HCT116 (cell line): Measurements from ENCODE around the gene MEIKIN. TPM values are rescaled to one million over a fixed set of nuclear protein-coding genes. Genes with fewer than 3 reads are reported as not detected.

Source experiments
- ATAC-seq: fragments of 200-7000 bp; cut with Tn5 transposase; 2 replicates; pipeline ENCODE4 v1.9.1; 2020; ENCODE audit warnings: mild to moderate bottlenecking, moderate library complexity
- BruUV-seq: library from RNA; stranded (reverse); fragments of 400-500 nt; replicated peaks from 2 replicates; lab custom pipeline; 2021; lab: Mats Ljungman, UMichigan
- CTCF ChIA-PET: fragments of 300-600 bp; sonication (Branson Sonifier 250); formaldehyde crosslinking; loops from one replicate; lab custom pipeline; 2021; ENCODE audit warnings: antibody characterized with exemption; lab: Charles Lee
- POLR2A ChIA-PET: fragments of 300-600, 350-600 bp; sonication (Branson Sonifier 250); formaldehyde crosslinking; loops from one replicate; lab custom pipeline; 2021; ENCODE audit warnings: antibody characterized with exemption; lab: Charles Lee
- RAD21 ChIA-PET, 2 experiments: fragments of 300-600 bp; sonication (Branson Sonifier 250); formaldehyde crosslinking; loops; one replicate each; lab custom pipeline; 2023; ENCODE audit warnings: low total read pairs in 2 of 2; ENCODE audit not compliant: uncharacterized antibody in 2 of 2, unreplicated experiment in 2 of 2, low non-redundant PET in 1 of 2; lab: Charles Lee
- DNase-seq: peaks from one replicate; pipeline ENCODE4 v3.0.0-alpha.2; 2010; ENCODE audit warnings: low read depth, low spot score
- H2AFZ ChIP-seq: fragments of 200-600 bp; shearing (Covaris generic), sonication (generic); 2 replicates; pipeline ENCODE4 v1.6.1; 2017; ENCODE audit warnings: low read depth, mixed run types, mixed read lengths, antibody characterized with exemption, low read length; ENCODE audit not compliant: poor library complexity, severe bottlenecking
- H3K27ac ChIP-seq: 2 replicates; pipeline ENCODE4 v1.5.1; 2012; ENCODE audit warnings: low read depth, low read length
- H3K27me3 ChIP-seq: fragments of 200-600 bp; sonication (generic); 2 replicates; pipeline ENCODE4 v1.6.1; 2016; ENCODE audit warnings: mixed run types, low read length, mixed read lengths; ENCODE audit not compliant: insufficient read depth
- H3K36me3 ChIP-seq, 2 experiments: fragments of 200-500 bp in 1 of 2; fragments of 200-600 bp in 1 of 2; sonication (Bioruptor generic) in 1 of 2; sonication (generic) in 1 of 2; 2 replicates each; pipeline versions ENCODE4 v1.5.1 to v1.6.1; 2014 to 2016; ENCODE audit warnings: low read length in 2 of 2, inconsistent platforms in 1 of 2, mixed read lengths in 1 of 2, mixed run types in 1 of 2; ENCODE audit not compliant: insufficient read depth in 2 of 2, control insufficient read depth in 1 of 2
- H3K4me1 ChIP-seq, 2 experiments: fragments of 200-600 bp in 1 of 2; sonication (generic) in 1 of 2; 2 replicates each; pipeline versions ENCODE4 v1.5.1 to v1.6.1; 2012 to 2017; ENCODE audit warnings: low read length in 2 of 2, inconsistent platforms in 1 of 2, mild to moderate bottlenecking in 1 of 2, mixed read lengths in 1 of 2, mixed run types in 1 of 2, moderate library complexity in 1 of 2; ENCODE audit not compliant: insufficient read depth in 2 of 2, control insufficient read depth in 1 of 2
- H3K4me2 ChIP-seq: fragments of 200-600 bp; sonication (generic); 2 replicates; pipeline ENCODE4 v1.6.1; 2017; ENCODE audit warnings: mixed run types, low read length, mixed read lengths
- H3K4me3 ChIP-seq, 2 experiments: fragments of 200-600 bp in 1 of 2; sonication (generic) in 1 of 2; replicated peaks in 1 of 2; 2 replicates each; pipeline ENCODE4 v1.5.1; 2011 to 2016; ENCODE audit warnings: low read length in 2 of 2, control low read depth in 1 of 2, low read depth in 1 of 2, mild to moderate bottlenecking in 1 of 2, mixed read lengths in 1 of 2, mixed run types in 1 of 2
- H3K79me2 ChIP-seq: fragments of 200-600 bp; sonication (generic); 2 replicates; pipeline ENCODE4 v1.6.1; 2017; ENCODE audit warnings: mild to moderate bottlenecking, mixed run types, low read length, moderate library complexity, mixed read lengths; ENCODE audit not compliant: insufficient read depth
- H3K9ac ChIP-seq: fragments of 200-600 bp; sonication (generic); 2 replicates; pipeline ENCODE4 v1.6.1; 2016; ENCODE audit warnings: low read length, mixed read lengths
- H3K9me2 ChIP-seq: fragments of 200-600 bp; sonication (generic), shearing (Covaris generic); 2 replicates; pipeline ENCODE4 v1.6.1; 2017; ENCODE audit warnings: mixed run types, mild to moderate bottlenecking, moderate library complexity; ENCODE audit not compliant: insufficient read depth
- H3K9me3 ChIP-seq, 2 experiments: fragments of 200-500 bp in 1 of 2; fragments of 200-600 bp in 1 of 2; sonication (Bioruptor generic) in 1 of 2; sonication (generic) in 1 of 2; 2 replicates each; pipeline ENCODE4 v1.6.1; 2014 to 2017; ENCODE audit warnings: low read length in 2 of 2, mixed read lengths in 2 of 2, inconsistent platforms in 1 of 2, low read depth in 1 of 2, mild to moderate bottlenecking in 1 of 2, mixed run types in 1 of 2, moderate library complexity in 1 of 2; ENCODE audit not compliant: control insufficient read depth in 1 of 2, insufficient read depth in 1 of 2
- H4K20me1 ChIP-seq: fragments of 200-600 bp; sonication (generic), shearing (Covaris generic); 2 replicates; pipeline ENCODE4 v1.6.1; 2017; ENCODE audit warnings: mixed run types, mild to moderate bottlenecking, moderate library complexity; ENCODE audit not compliant: insufficient read depth
- CBX3 ChIP-seq: IDR thresholded peaks from 2 replicates; pipeline ENCODE4 v1.6.1; 2012; ENCODE audit warnings: low read depth
- CEBPB ChIP-seq: IDR thresholded peaks from 2 replicates; pipeline ENCODE4 v1.6.1; 2012; ENCODE audit warnings: low read depth
- EGR1 ChIP-seq: IDR thresholded peaks from 2 replicates; pipeline ENCODE4 v1.6.1; 2012; ENCODE audit warnings: low read depth
- EZH2 ChIP-seq: fragments of 200-600 bp; sonication (generic); IDR thresholded peaks from 2 replicates; pipeline ENCODE4 v1.6.1; 2017; ENCODE audit warnings: antibody characterized with exemption, mixed run types
- FOSL1 ChIP-seq: IDR thresholded peaks from 2 replicates; pipeline ENCODE4 v1.6.1; 2012; ENCODE audit warnings: low read depth
- POLR2A ChIP-seq: IDR thresholded peaks from 2 replicates; pipeline ENCODE4 v1.7.0; 2011; ENCODE audit warnings: borderline replicate concordance; ENCODE audit not compliant: insufficient read depth, insufficient read length; ENCODE audit errors: extremely low read depth
- POLR2AphosphoS5 ChIP-seq: IDR thresholded peaks from 2 replicates; pipeline ENCODE4 v1.6.1; 2011; ENCODE audit warnings: mild to moderate bottlenecking, low read depth, low read length, moderate library complexity
- RAD21 ChIP-seq: IDR thresholded peaks from 2 replicates; pipeline ENCODE4 v1.6.1; 2012; ENCODE audit warnings: low read depth, mild to moderate bottlenecking
- SIN3A ChIP-seq: IDR thresholded peaks from 2 replicates; pipeline ENCODE4 v1.6.1; 2012; ENCODE audit warnings: low read depth
- SRF ChIP-seq: IDR thresholded peaks from 2 replicates; pipeline ENCODE4 v1.6.1; 2012; ENCODE audit warnings: low read depth
- YY1 ChIP-seq: IDR thresholded peaks from 2 replicates; pipeline ENCODE4 v1.6.1; 2011; ENCODE audit warnings: low read length, low read depth, moderate library complexity, mild to moderate bottlenecking; ENCODE audit not compliant: insufficient replicate concordance; ENCODE audit errors: extremely low read depth
- ZFX ChIP-seq: fragments of 450-650 bp; IDR thresholded peaks from 2 replicates; pipeline ENCODE4 v1.6.1; 2017
- intact Hi-C: fragments of 100-400 bp; cut with micrococcal nuclease; formaldehyde crosslinking; loops from 2 replicates; pipeline ENCODE4 v1.10.0; 2022
- total RNA-seq: library from RNA; stranded (reverse); gene quantifications from one replicate; pipeline ENCODE4 v1.2.1, GENCODE V29; 2021; ENCODE audit not compliant: unreplicated experiment
- TF ChIP-seq, protein P1 (sequence below): IDR thresholded peaks from 2 replicates; pipeline ENCODE4 v1.6.1; 2012; ENCODE audit warnings: low read depth
- TF ChIP-seq, protein P2 (sequence below): IDR thresholded peaks from 2 replicates; pipeline ENCODE4 v1.6.1; 2011; ENCODE audit warnings: mild to moderate bottlenecking, low read length, moderate library complexity; ENCODE audit not compliant: insufficient replicate concordance; ENCODE audit errors: extremely low read depth

Gene MEIKIN
- total RNA-seq, 1 experiment from 2014 or later: not detected

DNA sequence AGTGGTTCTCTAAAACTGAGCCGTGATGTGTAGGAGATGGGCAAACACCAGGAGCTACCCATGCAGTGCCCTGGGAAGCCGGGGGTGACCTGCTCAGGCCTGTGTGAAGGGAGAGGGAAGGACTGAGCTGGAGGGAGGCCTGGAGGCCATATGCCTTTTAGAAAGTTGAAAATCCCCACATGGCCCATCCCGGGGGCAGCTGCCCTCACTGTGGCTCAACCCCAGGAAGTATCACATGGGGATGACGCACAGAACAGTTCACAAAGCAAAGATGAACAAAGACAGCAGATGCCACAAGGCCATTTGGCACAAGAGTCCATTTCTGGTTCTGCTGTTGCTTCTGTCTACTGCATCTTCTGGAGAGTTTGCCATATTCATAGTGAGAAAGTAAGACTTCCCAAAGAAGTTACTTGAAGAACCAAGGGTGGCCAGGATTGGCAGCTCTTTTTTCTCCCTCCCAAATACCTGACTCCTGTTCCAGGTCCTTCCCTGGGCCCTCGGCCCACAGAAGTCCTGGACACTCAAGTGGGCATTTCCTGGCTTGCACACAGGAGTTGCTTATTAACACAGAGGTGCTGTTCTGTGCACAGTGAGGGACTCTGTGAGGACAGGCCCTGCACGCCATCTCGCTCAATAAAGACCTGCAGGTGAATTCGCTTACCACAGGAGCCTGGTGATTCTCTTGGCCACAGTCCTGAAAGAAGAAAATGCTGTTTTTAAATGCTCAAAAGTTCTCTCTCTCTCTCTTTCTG lies 40.9 kb upstream of the MEIKIN start:
- H3K27me3 ChIP-seq: no peaks in the 10 kb centered on the region
- no peak overlapping the region for H3K4me2 ChIP-seq
- RAD21 ChIA-PET: no interaction called here
- TF ChIP-seq FOSL1: no peak
- no peak for TF ChIP-seq CBX3
- TF ChIP-seq SRF: no peak
- no peak overlapping the region for H3K4me3 ChIP-seq
- H3K36me3 ChIP-seq: no peaks in the 10 kb centered on the region
- no TSS peak for BruUV-seq
- H3K9me2 ChIP-seq: no peaks in the 10 kb centered on the region
- H2AFZ ChIP-seq: no peak overlapping the region
- no peaks in the 10 kb centered on the region for H3K79me2 ChIP-seq
- H3K9me3 ChIP-seq: no peaks in the 10 kb centered on the region
- CTCF ChIA-PET: no interaction called here
- POLR2A ChIA-PET: no interaction called here
- H3K27ac ChIP-seq: no peak overlapping the region
- intact Hi-C loops: no loop called here
- DNase-seq (no peak), ATAC-seq (no peak)
- no peak overlapping the region for H3K9ac ChIP-seq
- H3K4me1 ChIP-seq: no peaks in the 10 kb centered on the region
- H4K20me1 ChIP-seq: no peaks in the 10 kb centered on the region

- RAD21 ChIA-PET: no interaction called here
- H3K9me3 ChIP-seq: no peaks in the 10 kb centered on the region
- intact Hi-C loops: no loop called here
- H3K4me1 ChIP-seq: no peaks in the 10 kb centered on the region
- H3K27me3 ChIP-seq: no peaks in the 10 kb centered on the region
- no peak overlapping the region for H3K4me3 ChIP-seq
- no peaks in the 10 kb centered on the region for H3K36me3 ChIP-seq
- ATAC-seq (no peak), DNase-seq (no peak)
- H3K4me2 ChIP-seq: no peak overlapping the region
- H3K9me2 ChIP-seq: no peaks in the 10 kb centered on the region
- BruUV-seq: no TSS peak
- no peak overlapping the region for H3K27ac ChIP-seq
- H4K20me1 ChIP-seq: no peaks in the 10 kb centered on the region
- no peak overlapping the region for H2AFZ ChIP-seq
- H3K79me2 ChIP-seq: no peaks in the 10 kb centered on the region
- H3K9ac ChIP-seq: no peak overlapping the region
- CTCF ChIA-PET: no interaction called here
- POLR2A ChIA-PET: no interaction called here
- TF ChIP-seq CEBPB: no peak
- TF ChIP-seq CBX3: no peak
- TF ChIP-seq EGR1: no peak
- no peak for TF ChIP-seq FOSL1
- TF ChIP-seq EZH2: no peak
- no peak for TF ChIP-seq SIN3A
- TF ChIP-seq, protein P1, sequence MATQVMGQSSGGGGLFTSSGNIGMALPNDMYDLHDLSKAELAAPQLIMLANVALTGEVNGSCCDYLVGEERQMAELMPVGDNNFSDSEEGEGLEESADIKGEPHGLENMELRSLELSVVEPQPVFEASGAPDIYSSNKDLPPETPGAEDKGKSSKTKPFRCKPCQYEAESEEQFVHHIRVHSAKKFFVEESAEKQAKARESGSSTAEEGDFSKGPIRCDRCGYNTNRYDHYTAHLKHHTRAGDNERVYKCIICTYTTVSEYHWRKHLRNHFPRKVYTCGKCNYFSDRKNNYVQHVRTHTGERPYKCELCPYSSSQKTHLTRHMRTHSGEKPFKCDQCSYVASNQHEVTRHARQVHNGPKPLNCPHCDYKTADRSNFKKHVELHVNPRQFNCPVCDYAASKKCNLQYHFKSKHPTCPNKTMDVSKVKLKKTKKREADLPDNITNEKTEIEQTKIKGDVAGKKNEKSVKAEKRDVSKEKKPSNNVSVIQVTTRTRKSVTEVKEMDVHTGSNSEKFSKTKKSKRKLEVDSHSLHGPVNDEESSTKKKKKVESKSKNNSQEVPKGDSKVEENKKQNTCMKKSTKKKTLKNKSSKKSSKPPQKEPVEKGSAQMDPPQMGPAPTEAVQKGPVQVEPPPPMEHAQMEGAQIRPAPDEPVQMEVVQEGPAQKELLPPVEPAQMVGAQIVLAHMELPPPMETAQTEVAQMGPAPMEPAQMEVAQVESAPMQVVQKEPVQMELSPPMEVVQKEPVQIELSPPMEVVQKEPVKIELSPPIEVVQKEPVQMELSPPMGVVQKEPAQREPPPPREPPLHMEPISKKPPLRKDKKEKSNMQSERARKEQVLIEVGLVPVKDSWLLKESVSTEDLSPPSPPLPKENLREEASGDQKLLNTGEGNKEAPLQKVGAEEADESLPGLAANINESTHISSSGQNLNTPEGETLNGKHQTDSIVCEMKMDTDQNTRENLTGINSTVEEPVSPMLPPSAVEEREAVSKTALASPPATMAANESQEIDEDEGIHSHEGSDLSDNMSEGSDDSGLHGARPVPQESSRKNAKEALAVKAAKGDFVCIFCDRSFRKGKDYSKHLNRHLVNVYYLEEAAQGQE: no peak
- no peak for TF ChIP-seq POLR2A
- no peak for TF ChIP-seq ZFX
- TF ChIP-seq YY1: no peak
- TF ChIP-seq POLR2AphosphoS5: no peak
- no peak for TF ChIP-seq RAD21
- TF ChIP-seq, protein P2, sequence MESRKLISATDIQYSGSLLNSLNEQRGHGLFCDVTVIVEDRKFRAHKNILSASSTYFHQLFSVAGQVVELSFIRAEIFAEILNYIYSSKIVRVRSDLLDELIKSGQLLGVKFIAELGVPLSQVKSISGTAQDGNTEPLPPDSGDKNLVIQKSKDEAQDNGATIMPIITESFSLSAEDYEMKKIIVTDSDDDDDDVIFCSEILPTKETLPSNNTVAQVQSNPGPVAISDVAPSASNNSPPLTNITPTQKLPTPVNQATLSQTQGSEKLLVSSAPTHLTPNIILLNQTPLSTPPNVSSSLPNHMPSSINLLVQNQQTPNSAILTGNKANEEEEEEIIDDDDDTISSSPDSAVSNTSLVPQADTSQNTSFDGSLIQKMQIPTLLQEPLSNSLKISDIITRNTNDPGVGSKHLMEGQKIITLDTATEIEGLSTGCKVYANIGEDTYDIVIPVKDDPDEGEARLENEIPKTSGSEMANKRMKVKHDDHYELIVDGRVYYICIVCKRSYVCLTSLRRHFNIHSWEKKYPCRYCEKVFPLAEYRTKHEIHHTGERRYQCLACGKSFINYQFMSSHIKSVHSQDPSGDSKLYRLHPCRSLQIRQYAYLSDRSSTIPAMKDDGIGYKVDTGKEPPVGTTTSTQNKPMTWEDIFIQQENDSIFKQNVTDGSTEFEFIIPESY: no peak
Observed at GRCh38 chr5:131984956-131985665, 39.6 kb upstream of the MEIKIN start.
